Measurements from ENCODE around the gene RANBP2. TPM values are rescaled to one million over a fixed set of nuclear protein-coding genes. Genes with fewer than 3 reads are reported as not detected.

Gene RANBP2
- total and polyA plus RNA-seq, 3 donors from 2014 or later: 29.0 to 108 (median 95.5) TPM

- Histone ChIP-seq H3K27ac (no peak overlapping the region), H3K27me3 (no peaks in the 10 kb centered on the region), H3K4me3 (no peak overlapping the region), H3K36me3 (ENCODE audit: low read depth, missing control alignments) (no peaks in the 10 kb centered on the region), H3K9me3 (no peaks in the 10 kb centered on the region), H3K4me1 (no peaks in the 10 kb centered on the region)
- intact Hi-C loops (cut with DNase I; ENCODE audit: low total_unique reads): no loop called here
- no peak for TF ChIP-seq CTCF (IDR thresholded peaks at IDR 0.05)
- TF ChIP-seq POLR2A (IDR thresholded peaks at IDR 0.05): no peak
- WGBS, 2 donors: 88 to 100% methylated on average over 1 of the region's 1 CpG
- DNase-seq: no peak
Observed at GRCh38 chr2:108813732-108814131, 94.5 kb downstream of the RANBP2 start.

DNA sequence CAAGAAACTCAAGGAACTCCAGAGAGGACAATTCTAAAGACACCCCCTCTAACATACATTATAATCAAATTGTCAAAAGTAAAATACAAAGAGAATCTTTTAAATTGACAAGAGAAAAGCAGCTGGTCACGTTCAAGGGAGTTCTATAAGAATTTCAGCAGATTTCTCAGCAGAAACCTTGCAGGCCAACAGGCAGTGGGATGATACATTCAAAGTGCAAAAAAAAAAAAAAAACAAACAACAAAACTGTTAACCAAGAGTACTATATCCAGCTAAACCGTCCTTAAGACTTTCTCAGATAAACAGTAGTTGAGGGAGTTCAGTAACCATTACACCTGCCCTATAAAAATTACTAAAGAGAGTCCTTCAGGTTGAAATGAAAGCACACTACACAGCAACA, 101.2 kb downstream of the RANBP2 start:
- H3K4me1 ChIP-seq: no peaks in the 10 kb centered on the region
- H3K9me3 ChIP-seq: no peaks in the 10 kb centered on the region
- no peaks in the 10 kb centered on the region for H3K36me3 ChIP-seq (ENCODE audit: low read depth, missing control alignments)
- no peak overlapping the region for H3K4me3 ChIP-seq
- WGBS, 2 donors: 93 to 95% methylated on average over 2 of the region's 2 CpGs
- no peak overlapping the region for H3K27ac ChIP-seq
- intact Hi-C loops (cut with DNase I; ENCODE audit: low total_unique reads): no loop called here
- TF ChIP-seq POLR2A (IDR thresholded peaks at IDR 0.05) (no peak), CTCF (IDR thresholded peaks at IDR 0.05) (no peak)
- H3K27me3 ChIP-seq: no peaks in the 10 kb centered on the region
- no peak for DNase-seq

DNA sequence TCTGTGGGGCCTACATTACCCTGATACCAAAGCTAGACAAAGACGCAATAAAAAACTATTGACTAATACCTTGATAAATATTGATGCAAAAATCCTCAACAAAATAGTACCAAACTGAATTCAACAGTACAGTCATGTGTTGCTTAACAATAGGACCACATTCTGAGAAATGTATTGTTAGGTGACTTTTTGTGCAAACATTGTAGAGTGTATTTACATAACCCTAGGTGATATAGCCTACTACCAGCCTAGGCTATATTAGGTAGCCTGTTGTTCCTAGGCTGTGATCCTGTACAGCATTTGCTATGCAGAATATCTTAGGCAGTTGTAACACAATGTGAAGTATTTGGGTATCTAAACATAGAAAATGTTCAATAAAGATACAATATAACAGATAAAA, 104.0 kb downstream of the RANBP2 start:
- intact Hi-C loops (cut with DNase I; ENCODE audit: low total_unique reads): no loop called here
- DNase-seq: no peak
- Histone ChIP-seq H3K36me3 (ENCODE audit: low read depth, missing control alignments) (no peaks in the 10 kb centered on the region), H3K27me3 (no peaks in the 10 kb centered on the region), H3K9me3 (no peaks in the 10 kb centered on the region), H3K4me3 (no peak overlapping the region), H3K27ac (no peak overlapping the region), H3K4me1 (no peaks in the 10 kb centered on the region)
- TF ChIP-seq CTCF (IDR thresholded peaks at IDR 0.05) (no peak), POLR2A (IDR thresholded peaks at IDR 0.05) (no peak)
- WGBS, 2 donors: 97% methylated on average over 1 of the region's 1 CpG

DNA sequence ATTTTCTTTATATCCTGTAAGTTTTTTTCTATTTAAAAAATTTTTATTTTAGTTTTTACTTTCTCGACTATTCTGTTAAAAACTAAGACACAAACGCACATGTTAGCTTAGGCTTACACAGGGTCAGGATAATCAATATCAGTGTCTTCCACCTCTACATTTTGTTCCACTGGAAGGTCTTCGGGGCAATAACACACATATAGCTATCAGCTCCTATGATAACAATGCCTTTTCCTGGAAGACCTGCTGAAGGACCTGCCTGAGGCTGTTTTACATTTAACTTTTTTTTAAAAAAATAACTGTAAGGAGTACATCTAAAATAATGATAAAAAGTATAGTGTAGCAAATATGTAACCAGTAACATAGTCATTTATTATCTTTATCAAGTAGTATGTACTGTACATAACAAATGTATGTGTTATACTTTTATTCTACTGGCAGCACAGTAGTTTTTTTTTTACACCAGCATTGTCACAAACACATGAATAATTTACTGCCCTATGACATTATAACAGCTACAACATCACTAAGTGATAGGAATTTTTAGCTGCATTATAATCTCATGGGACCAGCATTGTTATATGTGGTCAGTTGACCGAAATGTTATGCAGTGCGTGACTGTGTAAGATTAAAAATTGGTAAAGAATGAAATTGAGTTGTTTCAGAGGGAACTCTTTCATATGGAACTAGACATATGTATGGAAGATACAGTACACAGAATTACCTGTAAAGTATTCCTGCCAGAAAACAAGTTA, 105.2 kb downstream of the RANBP2 start:
- no peaks in the 10 kb centered on the region for H3K36me3 ChIP-seq (ENCODE audit: low read depth, missing control alignments)
- H3K4me1 ChIP-seq: no peaks in the 10 kb centered on the region
- no peak overlapping the region for H3K4me3 ChIP-seq
- H3K9me3 ChIP-seq: no peaks in the 10 kb centered on the region
- WGBS, 2 donors: 91 to 95% methylated on average over 5 of the region's 5 CpGs
- TF ChIP-seq CTCF (IDR thresholded peaks at IDR 0.05): no peak
- no peak for TF ChIP-seq POLR2A (IDR thresholded peaks at IDR 0.05)
- no peaks in the 10 kb centered on the region for H3K27me3 ChIP-seq
- H3K27ac ChIP-seq: no peak overlapping the region
- intact Hi-C loops (cut with DNase I; ENCODE audit: low total_unique reads): no loop called here
- no peak for DNase-seq

GRCh38 chr2:108825254-108825653, 106.0 kb downstream of the RANBP2 start:
- no peak for DNase-seq
- Histone ChIP-seq H3K9me3 (no peaks in the 10 kb centered on the region), H3K4me1 (no peaks in the 10 kb centered on the region), H3K36me3 (ENCODE audit: low read depth, missing control alignments) (no peaks in the 10 kb centered on the region), H3K4me3 (no peak overlapping the region), H3K27ac (no peak overlapping the region), H3K27me3 (no peaks in the 10 kb centered on the region)
- WGBS, 2 donors: 54 to 64% methylated on average over 4 of the region's 4 CpGs
- TF ChIP-seq POLR2A (IDR thresholded peaks at IDR 0.05) (no peak), CTCF (IDR thresholded peaks at IDR 0.05) (no peak)
- intact Hi-C loops (cut with DNase I; ENCODE audit: low total_unique reads): no loop called here
